ENCODE data around the gene DTNBP1. TPM values are rescaled to one million over a fixed set of nuclear protein-coding genes. Genes with fewer than 3 reads are reported as not detected.

Gene DTNBP1
- total RNA-seq, 2 experiments from 2014 or later = 9.8 to 28.0 TPM

DNA sequence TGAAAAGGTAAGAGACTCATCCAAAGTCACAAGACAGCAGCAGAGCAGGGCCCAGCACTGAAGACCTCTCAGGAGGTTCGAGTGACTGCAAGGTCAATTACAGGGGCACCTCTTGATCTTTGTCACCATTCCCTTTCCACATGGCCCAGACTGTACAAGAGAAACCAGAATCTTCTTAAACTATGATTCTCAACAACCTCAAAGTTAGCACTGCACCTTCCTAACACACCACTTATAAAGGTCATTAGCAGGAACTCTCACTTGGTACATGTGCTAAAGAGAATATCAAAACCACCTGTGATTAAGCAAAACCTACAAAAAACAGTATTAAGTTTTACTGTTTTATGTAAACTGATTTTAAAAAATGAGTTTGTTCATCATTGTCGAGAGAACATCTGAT lies 70.2 kb downstream of the DTNBP1 start:
- intact Hi-C loops (cut with micrococcal nuclease; ENCODE audit: unreplicated experiment) = no loop called here
- H3K4me2 ChIP-seq (ENCODE audit: low read length) = no peak overlapping the region
- ChIA-PET CTCF (ENCODE audit: unreplicated experiment) (no interaction called here), POLR2A (no interaction called here)
- no peaks in the 10 kb centered on the region for H3K9me2 ChIP-seq (ENCODE audit: insufficient read depth, low read length)
- no peak for DNase-seq (ENCODE audit: low spot score)
- no TSS peak for BruUV-seq (replicated peaks)
- no peaks in the 10 kb centered on the region for H3K79me2 ChIP-seq (ENCODE audit: insufficient read depth, low read depth, low read length)
- TF ChIP-seq EZH2phosphoT487 (IDR thresholded peaks at IDR 0.05; ENCODE audit: borderline replicate concordance, low read depth, low read length) (no peak), CTCF (conservative IDR thresholded peaks at IDR 0.05; ENCODE audit: low read length) (no peak)
- H3K4me3 ChIP-seq (ENCODE audit: low read depth, low read length, poor library complexity, severe bottlenecking) = no peak overlapping the region
- H4K20me1 ChIP-seq (ENCODE audit: insufficient read depth, low read length) = no peaks in the 10 kb centered on the region
- no peaks in the 10 kb centered on the region for H3K36me3 ChIP-seq (ENCODE audit: insufficient read depth, low read length)
- no peak overlapping the region for H3K27ac ChIP-seq (ENCODE audit: low read depth, low read length, poor library complexity, severe bottlenecking)
- H2AFZ ChIP-seq (ENCODE audit: low read length) = no peak overlapping the region
- no peaks in the 10 kb centered on the region for H3K4me1 ChIP-seq (ENCODE audit: insufficient read depth, low read length, poor library complexity, severe bottlenecking)
- no peaks in the 10 kb centered on the region for H3K9me3 ChIP-seq (ENCODE audit: low read length)

DNA sequence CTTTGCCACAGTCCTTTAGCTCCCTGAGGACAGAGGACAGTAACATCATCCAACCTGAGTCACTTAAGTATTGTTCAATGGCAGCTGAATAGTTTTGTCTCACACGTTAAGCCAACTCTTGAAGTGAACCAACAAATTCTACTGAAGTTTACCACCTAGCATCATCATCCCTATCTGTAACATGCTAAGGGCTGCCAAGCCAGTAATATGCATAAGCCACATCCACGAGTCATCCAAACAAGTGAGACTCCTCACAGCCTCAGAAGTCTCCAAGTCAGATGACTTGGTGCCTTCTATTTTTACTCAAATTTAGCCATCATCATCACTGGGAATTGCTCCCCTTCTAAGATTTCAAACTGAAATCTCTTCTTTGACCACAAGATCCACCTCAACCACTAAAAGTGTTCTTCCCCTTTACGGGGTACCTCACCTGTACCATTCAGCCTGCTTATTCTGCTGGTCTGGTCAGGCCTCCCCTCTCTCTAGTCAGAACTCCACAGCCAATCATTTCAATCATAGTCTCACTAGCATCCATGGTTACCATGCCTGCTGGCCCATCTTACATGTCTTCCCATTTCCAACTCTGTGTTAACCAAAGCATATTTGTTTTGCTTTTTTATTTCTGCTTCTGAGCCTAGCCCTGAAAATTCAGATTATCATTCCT lies 73.7 kb downstream of the DTNBP1 start:
- POLR2A ChIA-PET = interaction anchor here (1.8 kb wide), 1 partner anchor 14 kb away, joined by 5 read pairs; no protein-coding TSS in a partner anchor
- Histone ChIP-seq H3K27ac (ENCODE audit: low read depth, low read length, poor library complexity, severe bottlenecking) (no peak overlapping the region), H3K36me3 (ENCODE audit: insufficient read depth, low read length) (no peaks in the 10 kb centered on the region), H3K9me3 (ENCODE audit: low read length) (no peaks in the 10 kb centered on the region), H2AFZ (ENCODE audit: low read length) (no peak overlapping the region), H3K79me2 (ENCODE audit: insufficient read depth, low read depth, low read length) (no peaks in the 10 kb centered on the region), H3K4me2 (ENCODE audit: low read length) (no peak overlapping the region), H3K9me2 (ENCODE audit: insufficient read depth, low read length) (no peaks in the 10 kb centered on the region), H4K20me1 (ENCODE audit: insufficient read depth, low read length) (no peaks in the 10 kb centered on the region), H3K4me3 (ENCODE audit: low read depth, low read length, poor library complexity, severe bottlenecking) (no peak overlapping the region), H3K4me1 (ENCODE audit: insufficient read depth, low read length, poor library complexity, severe bottlenecking) (no peaks in the 10 kb centered on the region)
- CTCF ChIA-PET (ENCODE audit: unreplicated experiment) = no interaction called here
- intact Hi-C loops (cut with micrococcal nuclease; ENCODE audit: unreplicated experiment) = no loop called here
- TF ChIP-seq CTCF (conservative IDR thresholded peaks at IDR 0.05; ENCODE audit: low read length) (no peak), EZH2phosphoT487 (IDR thresholded peaks at IDR 0.05; ENCODE audit: borderline replicate concordance, low read depth, low read length) (no peak)
- no TSS peak for BruUV-seq (replicated peaks)
- DNase-seq (ENCODE audit: low spot score) = no peak

- TF ChIP-seq CTCF (conservative IDR thresholded peaks at IDR 0.05; ENCODE audit: low read length) (no peak), EZH2phosphoT487 (IDR thresholded peaks at IDR 0.05; ENCODE audit: borderline replicate concordance, low read depth, low read length) (no peak)
- no peaks in the 10 kb centered on the region for H3K79me2 ChIP-seq (ENCODE audit: insufficient read depth, low read depth, low read length)
- intact Hi-C loops (cut with micrococcal nuclease; ENCODE audit: unreplicated experiment) = no loop called here
- no peak overlapping the region for H2AFZ ChIP-seq (ENCODE audit: low read length)
- no peak overlapping the region for H3K4me3 ChIP-seq (ENCODE audit: low read depth, low read length, poor library complexity, severe bottlenecking)
- no peak for DNase-seq (ENCODE audit: low spot score)
- H3K9me3 ChIP-seq (ENCODE audit: low read length) = no peaks in the 10 kb centered on the region
- no peaks in the 10 kb centered on the region for H4K20me1 ChIP-seq (ENCODE audit: insufficient read depth, low read length)
- H3K4me1 ChIP-seq (ENCODE audit: insufficient read depth, low read length, poor library complexity, severe bottlenecking) = no peaks in the 10 kb centered on the region
- no TSS peak for BruUV-seq (replicated peaks)
- H3K27ac ChIP-seq (ENCODE audit: low read depth, low read length, poor library complexity, severe bottlenecking) = no peak overlapping the region
- POLR2A ChIA-PET = interaction anchor here (0.5 to 1.8 kb wide), 4 partner anchors 11 to 185 kb away, joined by 3 to 10 read pairs (median 4); no protein-coding TSS in a partner anchor
- CTCF ChIA-PET (ENCODE audit: unreplicated experiment) = no interaction called here
- no peak overlapping the region for H3K4me2 ChIP-seq (ENCODE audit: low read length)
- H3K9me2 ChIP-seq (ENCODE audit: insufficient read depth, low read length) = no peaks in the 10 kb centered on the region
- H3K36me3 ChIP-seq (ENCODE audit: insufficient read depth, low read length) = no peaks in the 10 kb centered on the region
These were observed 76.3 kb downstream of the DTNBP1 start for GRCh38 chr6:15586503-15586902.

All from OCI-LY7 (cell line).